ENCODE data around the gene CDC42.

GRCh38 chr1:22131875-22132486 is 79.5 kb downstream of the CDC42 start:
- peak; percentile 39 to 65 (median 45) for TF ChIP-seq CTCF (IDR thresholded peaks at IDR 0.05)
- TF ChIP-seq POLR2AphosphoS5 (IDR thresholded peaks at IDR 0.05), result no peak
- TF ChIP-seq POLR2A (IDR thresholded peaks at IDR 0.05; ENCODE audit: low read depth), result no peak
- TF ChIP-seq EP300 (IDR thresholded peaks at IDR 0.05), result no peak
